CD4-positive, alpha-beta T cell (primary cell): ENCODE data around the gene PEX1. TPM values are rescaled to one million over a fixed set of nuclear protein-coding genes. Genes with fewer than 3 reads are reported as not detected.
A peak's percentile ranks its signal among the peaks of the same experiment; 100 is the strongest.
"Not testable (repeated sequence)": the region's sequence is repeated elsewhere in the genome, so short reads cannot be mapped to it uniquely, and the experiment has no call there.

Experiments used
- ATAC-seq: fragments of 200-7000 bp; cut with Tn5 transposase; one replicate; pipeline ENCODE4 v1.10.0; 2022; ENCODE audit warnings: mild to moderate bottlenecking; ENCODE audit not compliant: poor library complexity
- CTCF ChIA-PET: fragments of 350-600 bp; sonication (Branson Sonifier 250); formaldehyde crosslinking; loops from one replicate; lab custom pipeline; 2021; ENCODE audit warnings: antibody characterized with exemption, inconsistent platforms; lab: Charles Lee
- POLR2A ChIA-PET: fragments of 350-600 bp; sonication (Branson Sonifier 250); formaldehyde crosslinking; loops from one replicate; lab custom pipeline; 2021; ENCODE audit warnings: antibody characterized with exemption, inconsistent platforms; lab: Charles Lee
- DNase-seq, 14 experiments: peaks; one replicate each; pipeline ENCODE4 v3.0.0-alpha.2; 2013 to 2020; ENCODE audit warnings: mixed read lengths in 2 of 14
- H3K27ac ChIP-seq, 2 donors: one replicate each; pipeline versions ENCODE4 v1.5.1 to v1.7.0; 2013; ENCODE audit warnings: low read length in 2 of 2, low read depth in 1 of 2, mild to moderate bottlenecking in 1 of 2
- H3K27me3 ChIP-seq, 2 experiments: 1 replicate in 1 of 2; 2 replicates in 1 of 2; pipeline versions ENCODE4 v1.6.1 to v1.7.0; 2013; ENCODE audit warnings: low read length in 2 of 2, control low read depth in 1 of 2, mild to moderate bottlenecking in 1 of 2, moderate library complexity in 1 of 2; ENCODE audit not compliant: insufficient read depth in 2 of 2, control insufficient read depth in 1 of 2
- H3K36me3 ChIP-seq: one replicate; pipeline ENCODE4 v1.6.1; 2013; ENCODE audit warnings: low read length, control low read depth; ENCODE audit not compliant: insufficient read depth
- H3K4me1 ChIP-seq: one replicate; pipeline ENCODE4 v1.6.1; 2013; ENCODE audit warnings: low read length, control low read depth; ENCODE audit not compliant: insufficient read depth
- H3K4me3 ChIP-seq: one replicate; pipeline ENCODE4 v1.5.1; 2013; ENCODE audit warnings: mild to moderate bottlenecking, low read length, moderate library complexity
- H3K9me3 ChIP-seq, 2 experiments: 1 replicate in 1 of 2; 2 replicates in 1 of 2; pipeline versions ENCODE4 v1.6.1 to v1.7.0; 2013; ENCODE audit warnings: low read length in 2 of 2, mild to moderate bottlenecking in 2 of 2, control low read depth in 1 of 2, moderate library complexity in 1 of 2; ENCODE audit not compliant: control insufficient read depth in 1 of 2, insufficient read depth in 1 of 2
- H3K27ac Mint-ChIP-seq: one replicate; pipeline ENCODE4 v1.8.0; 2020; ENCODE audit warnings: mixed read lengths
- H3K27me3 Mint-ChIP-seq: one replicate; pipeline ENCODE4 v1.8.0; 2021; ENCODE audit warnings: mixed read lengths
- H3K36me3 Mint-ChIP-seq: one replicate; pipeline ENCODE4 v1.8.0; 2021; ENCODE audit warnings: low read depth, mixed read lengths
- H3K4me1 Mint-ChIP-seq: one replicate; pipeline ENCODE4 v1.8.0; 2021; ENCODE audit warnings: low read depth, mixed read lengths
- H3K4me3 Mint-ChIP-seq: one replicate; pipeline ENCODE4 v1.8.0; 2020; ENCODE audit warnings: mild to moderate bottlenecking, mixed read lengths
- H3K9me3 Mint-ChIP-seq: one replicate; pipeline ENCODE4 v1.8.0; 2020; ENCODE audit warnings: mixed read lengths
- intact Hi-C, 2 experiments: fragments of 100-400 bp; cut with DNase I in 1 of 2; cut with micrococcal nuclease in 1 of 2; formaldehyde crosslinking; loops; one replicate each; pipeline versions ENCODE4 v1.15.1 to v1.9.0; 2023 to 2025; cut with DNase I, micrococcal nuclease
- total RNA-seq, 174 experiments: library from RNA in 2 of 174; stranded (reverse) in 2 of 174; gene quantifications; one replicate each; pipeline ENCODE4 v1.2.3 and lab custom pipeline; 2021 to 2026
- TF ChIP-seq, protein P1 (sequence below): fragments of 200-600 bp; IDR thresholded peaks from one replicate; pipeline ENCODE4 v1.8.0; 2022; ENCODE audit warnings: antibody characterized with exemption, mild to moderate bottlenecking

PEX1 gene
- total RNA-seq, 2 experiments from 2014 or later: 19.7 to 20.7 TPM

DNA sequence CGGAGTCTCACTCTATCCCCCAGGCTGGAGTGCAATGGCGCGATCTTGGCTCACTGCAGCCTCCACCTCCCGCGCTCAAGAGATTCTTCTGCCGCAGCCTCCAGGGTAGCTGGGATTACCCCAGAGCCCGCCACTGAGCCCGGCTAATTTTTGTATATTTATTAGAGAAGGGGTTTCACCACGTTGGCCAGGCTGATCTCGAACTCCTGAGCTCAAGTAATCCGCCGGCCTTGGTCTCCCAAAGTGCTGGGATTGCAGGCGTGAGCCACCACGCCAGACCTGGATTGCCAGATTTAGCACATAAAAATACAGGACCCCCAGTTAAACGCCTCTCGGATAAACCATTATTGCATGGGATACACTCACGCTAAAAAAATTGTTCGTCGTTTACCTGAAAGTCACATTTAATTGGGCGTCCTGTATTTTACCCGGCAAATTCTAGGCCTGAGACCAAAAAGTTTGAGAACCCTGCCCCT is 81.4 kb downstream of the PEX1 start:
- Histone ChIP-seq H3K27me3 (no peaks in the 10 kb centered on the region), H3K27ac (peak overlapping the region; percentile 92 to 93), H3K4me1 (peaks cover 13% of the 10 kb centered on the region), H3K9me3 (no peaks in the 10 kb centered on the region), H3K36me3 (peaks cover 13% of the 10 kb centered on the region), H3K4me3 (peak overlapping the region; percentile 85)
- CTCF ChIA-PET: interaction anchor here (0.8 to 3.0 kb wide), 19 partner anchors 9 to 1992 kb away, joined by 3 to 41 read pairs (median 5); partner anchors contain the start of genes ANKIB1, CYP51A1, FAM133B and KRIT1
- Mint-ChIP-seq H3K4me3 (peak overlapping the region; percentile 95), H3K4me1 (peaks cover 4% of the 10 kb centered on the region), H3K27ac (peak overlapping the region; percentile 94), H3K27me3 (no peaks in the 10 kb centered on the region), H3K9me3 (no peaks in the 10 kb centered on the region), H3K36me3 (peaks cover 18% of the 10 kb centered on the region)
- TF ChIP-seq, protein P1, sequence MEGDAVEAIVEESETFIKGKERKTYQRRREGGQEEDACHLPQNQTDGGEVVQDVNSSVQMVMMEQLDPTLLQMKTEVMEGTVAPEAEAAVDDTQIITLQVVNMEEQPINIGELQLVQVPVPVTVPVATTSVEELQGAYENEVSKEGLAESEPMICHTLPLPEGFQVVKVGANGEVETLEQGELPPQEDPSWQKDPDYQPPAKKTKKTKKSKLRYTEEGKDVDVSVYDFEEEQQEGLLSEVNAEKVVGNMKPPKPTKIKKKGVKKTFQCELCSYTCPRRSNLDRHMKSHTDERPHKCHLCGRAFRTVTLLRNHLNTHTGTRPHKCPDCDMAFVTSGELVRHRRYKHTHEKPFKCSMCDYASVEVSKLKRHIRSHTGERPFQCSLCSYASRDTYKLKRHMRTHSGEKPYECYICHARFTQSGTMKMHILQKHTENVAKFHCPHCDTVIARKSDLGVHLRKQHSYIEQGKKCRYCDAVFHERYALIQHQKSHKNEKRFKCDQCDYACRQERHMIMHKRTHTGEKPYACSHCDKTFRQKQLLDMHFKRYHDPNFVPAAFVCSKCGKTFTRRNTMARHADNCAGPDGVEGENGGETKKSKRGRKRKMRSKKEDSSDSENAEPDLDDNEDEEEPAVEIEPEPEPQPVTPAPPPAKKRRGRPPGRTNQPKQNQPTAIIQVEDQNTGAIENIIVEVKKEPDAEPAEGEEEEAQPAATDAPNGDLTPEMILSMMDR: no peak
- intact Hi-C loops: loop anchor here (1.0 to 10.0 kb wide), 12 partner anchors 21 to 1992 kb away; partner anchors contain the start of genes CYP51A1 (in 2 of the 2), ANKIB1 (in 1 of the 2), KRIT1 (in 1 of the 2) and LRRD1 (in 1 of the 2)
- POLR2A ChIA-PET: interaction anchor here (0.6 to 3.0 kb wide), 20 partner anchors 9 to 1304 kb away, joined by 3 to 77 read pairs (median 5); partner anchors contain the start of genes AKAP9, ANKIB1, CYP51A1 and FAM133B
- ATAC-seq: peak; percentile 73
- DNase-seq: peak in 1 of 14 experiments; percentile 2

DNA sequence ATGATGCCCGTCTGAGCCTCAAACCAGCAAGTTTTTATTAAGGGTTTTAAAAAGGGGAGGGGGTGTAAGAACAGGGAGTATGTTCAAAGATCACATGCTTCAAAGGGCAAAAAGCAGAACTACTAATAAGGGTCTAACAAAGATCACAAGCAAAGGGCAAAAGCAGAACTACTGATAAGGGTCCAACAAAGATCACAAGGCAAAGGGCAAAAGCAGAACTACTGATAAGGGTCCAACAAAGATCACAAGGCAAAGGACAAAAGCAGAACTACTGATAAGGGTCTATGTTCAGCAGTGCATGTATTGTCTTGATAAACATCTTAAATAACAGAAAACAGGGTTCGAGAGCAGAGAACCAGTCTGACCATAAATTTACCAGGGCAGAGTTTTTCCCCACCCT is 85.6 kb downstream of the PEX1 start:
- POLR2A ChIA-PET: not testable (repeated sequence)

DNA sequence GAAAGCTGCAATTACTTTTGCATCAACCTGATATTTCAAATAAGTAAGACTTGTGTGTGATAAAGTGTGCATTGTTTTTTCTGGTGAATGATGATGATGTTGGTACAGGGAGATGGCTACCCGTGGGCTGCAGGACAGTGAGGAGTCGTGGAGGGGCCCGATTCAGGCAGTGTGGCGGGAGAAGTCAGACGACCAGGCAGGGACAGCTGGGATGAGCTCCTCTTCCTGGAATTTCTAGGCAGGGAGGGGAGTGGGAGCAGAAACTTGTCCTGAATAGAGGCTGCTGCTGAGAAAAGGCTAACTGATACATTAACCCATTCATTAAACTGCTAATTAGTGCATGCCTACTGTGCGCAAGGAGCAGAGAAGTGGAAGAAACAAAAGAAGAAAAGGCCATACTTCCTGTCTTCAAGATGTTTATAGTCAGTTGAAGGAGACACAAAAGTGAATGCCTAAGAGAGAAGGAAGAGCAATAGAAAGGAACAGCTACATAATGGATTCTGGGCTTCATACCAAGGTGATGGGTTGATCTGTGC is 90.3 kb downstream of the PEX1 start:
- no peak overlapping the region for H3K27ac Mint-ChIP-seq
- Histone ChIP-seq H3K27me3 (no peaks in the 10 kb centered on the region), H3K9me3 (no peaks in the 10 kb centered on the region), H3K27ac (no peak overlapping the region), H3K4me1 (no peaks in the 10 kb centered on the region), H3K36me3 (no peaks in the 10 kb centered on the region), H3K4me3 (no peak overlapping the region)
- H3K27me3 Mint-ChIP-seq: no peaks in the 10 kb centered on the region
- TF ChIP-seq, protein P1: no peak
- intact Hi-C loops: no loop called here
- CTCF ChIA-PET: interaction anchor here (1.6 kb wide), 1 partner anchor 9 kb away, joined by 5 read pairs; the partner anchor contains the start of gene GATAD1
- POLR2A ChIA-PET: interaction anchor here (1.8 kb wide), 1 partner anchor 10 kb away, joined by 4 read pairs; the partner anchor contains the start of gene GATAD1
- no peaks in the 10 kb centered on the region for H3K9me3 Mint-ChIP-seq
- no peaks in the 10 kb centered on the region for H3K36me3 Mint-ChIP-seq
- ATAC-seq (no peak), DNase-seq (no peak)
- H3K4me3 Mint-ChIP-seq: no peak overlapping the region
- H3K4me1 Mint-ChIP-seq: no peaks in the 10 kb centered on the region

More for the DNA sequence above, 85.6 kb downstream of the PEX1 start:
- H3K27ac Mint-ChIP-seq, H3K9me3 Mint-ChIP-seq, DNase-seq, H3K4me3 ChIP-seq, H3K4me1 Mint-ChIP-seq, H3K4me3 Mint-ChIP-seq, H3K27ac ChIP-seq, H3K4me1 ChIP-seq, H3K36me3 ChIP-seq, H3K27me3 Mint-ChIP-seq, ATAC-seq, CTCF ChIA-PET, H3K9me3 ChIP-seq, H3K36me3 Mint-ChIP-seq, H3K27me3 ChIP-seq: not testable (repeated sequence)
- intact Hi-C loops: loop anchor here (10.0 kb wide), 3 partner anchors 608 to 1988 kb away; no protein-coding TSS in a partner anchor

Other genes starting within 250 kb of the PEX1 start
- gene GATAD1, start 81.0 kb downstream of the PEX1 start, total RNA-seq: 10 to 100 TPM; 12.0 to 13.5 TPM
- not detected for gene ERVW-1, start 50.6 kb downstream of the PEX1 start, total RNA-seq
- gene RBM48, start 275 bp upstream of the PEX1 start, total RNA-seq: 10 to 100 TPM; 45.4 to 47.3 TPM
- gene FAM133B, start 61.9 kb upstream of the PEX1 start, total RNA-seq: 10 to 100 TPM; 81.2 to 83.8 TPM